ENCODE measurements around the gene IYD.

The IYD gene

DNA sequence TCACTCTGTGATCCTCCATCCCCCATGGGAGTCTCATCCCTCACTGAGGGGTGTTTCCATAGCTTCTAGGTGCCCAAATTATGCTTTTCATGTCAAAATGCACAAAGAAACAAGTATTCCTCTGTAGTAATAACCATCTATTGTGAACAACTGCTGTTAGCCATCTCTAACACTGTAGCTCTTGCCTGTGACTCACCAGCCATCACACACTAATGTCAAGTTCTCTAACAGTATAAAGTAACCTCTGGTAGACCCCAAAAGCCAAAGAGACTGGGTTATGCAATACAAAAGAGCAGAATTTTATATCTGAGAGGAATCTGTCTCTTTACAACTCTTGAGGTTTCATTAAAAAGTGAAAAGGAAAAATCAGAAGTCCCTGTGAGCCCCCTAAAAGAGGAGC is 25.4 kb upstream of the IYD start:
- Histone ChIP-seq H3K18ac (ENCODE audit: low read length) (no peak overlapping the region), H2BK120ac (ENCODE audit: low read depth, low read length) (no peak overlapping the region), H3K9me3 (replicated peaks in 1 of 2; ENCODE audit: control insufficient read depth in 2 of 2, insufficient read depth in 1 of 2, low read depth in 1 of 2, low read length in 2 of 2) (no peaks in the 10 kb centered on the region), H4K91ac (ENCODE audit: low read depth, low read length, poor library complexity) (no peak overlapping the region), H4K8ac (ENCODE audit: low read depth, low read length) (no peak overlapping the region), H2BK5ac (ENCODE audit: low read length) (no peak overlapping the region), H3K4me3 (ENCODE audit: low read length in 2 of 2) (no peak overlapping the region), H3K36me3 (replicated peaks in 1 of 2; ENCODE audit: control insufficient read depth in 2 of 2, insufficient read depth in 2 of 2, low read length in 2 of 2) (no peaks in the 10 kb centered on the region), H3K9ac (ENCODE audit: low read depth, low read length, poor library complexity) (no peak overlapping the region), H3K79me1 (ENCODE audit: low read depth, low read length) (no peaks in the 10 kb centered on the region), H3K14ac (ENCODE audit: low read length) (no peak overlapping the region), H3K27me3 (ENCODE audit: control insufficient read depth in 3 of 3, insufficient read depth in 3 of 3, low read depth in 1 of 3, low read length in 3 of 3) (no peaks in the 10 kb centered on the region), H3K4me2 (ENCODE audit: insufficient read depth, low read length, poor library complexity, severe bottlenecking) (no peak overlapping the region), H3K4ac (ENCODE audit: low read length) (no peak overlapping the region), H3K27ac (replicated peaks; ENCODE audit: low read length) (no peak overlapping the region), H2AK5ac (ENCODE audit: low read depth, low read length) (no peak overlapping the region), H3K4me1 (ENCODE audit: control insufficient read depth in 2 of 2, insufficient read depth in 1 of 2, low read depth in 1 of 2, low read length in 2 of 2) (no peaks in the 10 kb centered on the region), H2BK12ac (ENCODE audit: low read length) (no peak overlapping the region), H3K23ac (ENCODE audit: low read depth, low read length, poor library complexity) (no peak overlapping the region), H2BK15ac (ENCODE audit: low read length) (no peak overlapping the region), H2AFZ (ENCODE audit: low read length) (no peak overlapping the region)
- no peak for DNase-seq (ENCODE audit: low spot score)

GRCh38 chr6:150345781-150346180 is 23.0 kb upstream of the IYD start:
- no CpG with 5 or more reads among the region's 3 CpGs for WGBS, 2 donors (ENCODE audit: extremely low coverage in 2 of 2, insufficient read length in 2 of 2, insufficient replicate concordance in 1 of 2)
- Histone ChIP-seq H4K91ac (ENCODE audit: low read depth, low read length, poor library complexity) (no peak overlapping the region), H3K27ac (replicated peaks; ENCODE audit: low read length) (no peak overlapping the region), H3K14ac (ENCODE audit: low read length) (no peak overlapping the region), H2BK12ac (ENCODE audit: low read length) (no peak overlapping the region), H2BK120ac (ENCODE audit: low read depth, low read length) (no peak overlapping the region), H3K27me3 (ENCODE audit: control insufficient read depth in 3 of 3, insufficient read depth in 3 of 3, low read depth in 1 of 3, low read length in 3 of 3) (no peaks in the 10 kb centered on the region), H3K36me3 (replicated peaks in 1 of 2; ENCODE audit: control insufficient read depth in 2 of 2, insufficient read depth in 2 of 2, low read length in 2 of 2) (no peaks in the 10 kb centered on the region), H2AK5ac (ENCODE audit: low read depth, low read length) (no peak overlapping the region), H3K9ac (ENCODE audit: low read depth, low read length, poor library complexity) (no peak overlapping the region), H3K9me3 (replicated peaks in 1 of 2; ENCODE audit: control insufficient read depth in 2 of 2, insufficient read depth in 1 of 2, low read depth in 1 of 2, low read length in 2 of 2) (no peaks in the 10 kb centered on the region), H3K18ac (ENCODE audit: low read length) (no peak overlapping the region), H3K23ac (ENCODE audit: low read depth, low read length, poor library complexity) (no peak overlapping the region), H3K4me2 (ENCODE audit: insufficient read depth, low read length, poor library complexity, severe bottlenecking) (no peak overlapping the region), H2AFZ (ENCODE audit: low read length) (no peak overlapping the region), H3K79me1 (ENCODE audit: low read depth, low read length) (no peaks in the 10 kb centered on the region), H2BK5ac (ENCODE audit: low read length) (no peak overlapping the region), H3K4me3 (ENCODE audit: low read length in 2 of 2) (no peak overlapping the region), H4K8ac (ENCODE audit: low read depth, low read length) (no peak overlapping the region), H3K4me1 (ENCODE audit: control insufficient read depth in 2 of 2, insufficient read depth in 1 of 2, low read depth in 1 of 2, low read length in 2 of 2) (no peaks in the 10 kb centered on the region), H2BK15ac (ENCODE audit: low read length) (no peak overlapping the region), H3K4ac (ENCODE audit: low read length) (no peak overlapping the region)
- DNase-seq (ENCODE audit: low spot score), result no peak

DNA sequence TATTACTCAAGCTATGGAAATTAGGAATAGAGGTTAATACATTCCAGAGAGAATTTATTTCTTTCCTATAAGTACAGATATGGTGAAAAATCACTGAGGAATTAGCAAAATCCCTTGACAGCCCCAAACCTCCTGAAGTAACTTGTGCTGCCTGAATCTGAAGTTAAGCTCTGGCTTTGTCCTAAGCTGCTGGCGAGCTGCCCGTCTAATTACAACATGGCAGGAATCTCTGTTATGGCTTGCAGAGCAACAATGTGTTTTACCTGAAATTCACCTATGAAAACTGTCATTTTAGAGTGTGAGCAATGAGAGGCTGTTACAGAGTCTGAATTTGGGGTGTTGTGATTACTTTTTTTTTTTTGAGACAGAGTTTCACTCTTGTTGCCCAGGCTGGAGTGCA is 22.5 kb upstream of the IYD start:
- WGBS, 2 donors (ENCODE audit: extremely low coverage in 2 of 2, insufficient read length in 2 of 2, insufficient replicate concordance in 1 of 2), result no CpG with 5 or more reads among the region's 2 CpGs
- Histone ChIP-seq H3K27ac (replicated peaks; ENCODE audit: low read length) (no peak overlapping the region), H4K8ac (ENCODE audit: low read depth, low read length) (no peak overlapping the region), H3K9me3 (replicated peaks in 1 of 2; ENCODE audit: control insufficient read depth in 2 of 2, insufficient read depth in 1 of 2, low read depth in 1 of 2, low read length in 2 of 2) (no peaks in the 10 kb centered on the region), H3K36me3 (replicated peaks in 1 of 2; ENCODE audit: control insufficient read depth in 2 of 2, insufficient read depth in 2 of 2, low read length in 2 of 2) (no peaks in the 10 kb centered on the region), H3K23ac (ENCODE audit: low read depth, low read length, poor library complexity) (no peak overlapping the region), H3K18ac (ENCODE audit: low read length) (no peak overlapping the region), H3K4ac (ENCODE audit: low read length) (no peak overlapping the region), H2BK15ac (ENCODE audit: low read length) (no peak overlapping the region), H4K91ac (ENCODE audit: low read depth, low read length, poor library complexity) (no peak overlapping the region), H3K4me2 (ENCODE audit: insufficient read depth, low read length, poor library complexity, severe bottlenecking) (no peak overlapping the region), H2BK12ac (ENCODE audit: low read length) (no peak overlapping the region), H2BK5ac (ENCODE audit: low read length) (no peak overlapping the region), H3K27me3 (ENCODE audit: control insufficient read depth in 3 of 3, insufficient read depth in 3 of 3, low read depth in 1 of 3, low read length in 3 of 3) (no peaks in the 10 kb centered on the region), H2AFZ (ENCODE audit: low read length) (no peak overlapping the region), H3K4me1 (ENCODE audit: control insufficient read depth in 2 of 2, insufficient read depth in 1 of 2, low read depth in 1 of 2, low read length in 2 of 2) (no peaks in the 10 kb centered on the region), H3K9ac (ENCODE audit: low read depth, low read length, poor library complexity) (no peak overlapping the region), H3K14ac (ENCODE audit: low read length) (no peak overlapping the region), H2AK5ac (ENCODE audit: low read depth, low read length) (no peak overlapping the region), H3K79me1 (ENCODE audit: low read depth, low read length) (no peaks in the 10 kb centered on the region), H2BK120ac (ENCODE audit: low read depth, low read length) (no peak overlapping the region), H3K4me3 (ENCODE audit: low read length in 2 of 2) (no peak overlapping the region)
- no peak for DNase-seq (ENCODE audit: low spot score)

DNA sequence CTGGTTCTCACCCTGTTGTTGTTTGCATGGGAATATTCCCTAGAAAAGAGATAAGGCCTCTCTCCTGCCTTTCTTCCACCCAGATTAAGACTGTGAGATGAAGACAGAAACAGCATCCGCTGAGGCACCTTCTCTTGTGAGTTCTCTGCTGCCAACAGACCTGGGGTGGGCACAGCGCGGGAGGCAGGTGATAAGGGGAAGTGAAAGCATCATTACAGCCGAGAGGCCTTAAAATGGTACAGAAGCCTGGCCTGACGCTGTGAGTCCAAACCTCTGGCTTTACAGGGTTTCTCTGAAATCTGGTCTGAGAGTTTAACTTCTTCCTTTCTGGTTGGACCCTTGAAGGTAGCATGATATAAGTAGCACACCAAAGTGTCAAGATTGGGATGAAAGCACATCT is 21.0 kb upstream of the IYD start:
- WGBS, 2 donors (ENCODE audit: extremely low coverage in 2 of 2, insufficient read length in 2 of 2, insufficient replicate concordance in 1 of 2), result no CpG with 5 or more reads among the region's 5 CpGs
- no peaks in the 10 kb centered on the region for H3K36me3 ChIP-seq (replicated peaks in 1 of 2; ENCODE audit: control insufficient read depth in 2 of 2, insufficient read depth in 2 of 2, low read length in 2 of 2)
- no peak overlapping the region for H4K91ac ChIP-seq (ENCODE audit: low read depth, low read length, poor library complexity)

More for the DNA sequence above, 21.0 kb upstream of the IYD start:
- H3K79me1 ChIP-seq (ENCODE audit: low read depth, low read length), result no peaks in the 10 kb centered on the region
- H3K23ac ChIP-seq (ENCODE audit: low read depth, low read length, poor library complexity), result no peak overlapping the region
- no peak overlapping the region for H3K9ac ChIP-seq (ENCODE audit: low read depth, low read length, poor library complexity)
- no peaks in the 10 kb centered on the region for H3K4me1 ChIP-seq (ENCODE audit: control insufficient read depth in 2 of 2, insufficient read depth in 1 of 2, low read depth in 1 of 2, low read length in 2 of 2)
- no peak overlapping the region for H3K4ac ChIP-seq (ENCODE audit: low read length)
- H2BK120ac ChIP-seq (ENCODE audit: low read depth, low read length), result no peak overlapping the region
- H3K27ac ChIP-seq (replicated peaks; ENCODE audit: low read length), result no peak overlapping the region
- no peak overlapping the region for H2BK5ac ChIP-seq (ENCODE audit: low read length)
- H2AFZ ChIP-seq (ENCODE audit: low read length), result no peak overlapping the region
- H4K8ac ChIP-seq (ENCODE audit: low read depth, low read length), result no peak overlapping the region
- H2BK12ac ChIP-seq (ENCODE audit: low read length), result no peak overlapping the region
- no peak overlapping the region for H3K4me2 ChIP-seq (ENCODE audit: insufficient read depth, low read length, poor library complexity, severe bottlenecking)
- DNase-seq (ENCODE audit: low spot score), result no peak
- no peaks in the 10 kb centered on the region for H3K27me3 ChIP-seq (ENCODE audit: control insufficient read depth in 3 of 3, insufficient read depth in 3 of 3, low read depth in 1 of 3, low read length in 3 of 3)
- H3K4me3 ChIP-seq (ENCODE audit: low read length in 2 of 2), result no peak overlapping the region
- no peak overlapping the region for H3K14ac ChIP-seq (ENCODE audit: low read length)
- no peak overlapping the region for H2AK5ac ChIP-seq (ENCODE audit: low read depth, low read length)
- H3K18ac ChIP-seq (ENCODE audit: low read length), result no peak overlapping the region
- H3K9me3 ChIP-seq (replicated peaks in 1 of 2; ENCODE audit: control insufficient read depth in 2 of 2, insufficient read depth in 1 of 2, low read depth in 1 of 2, low read length in 2 of 2), result no peaks in the 10 kb centered on the region
- no peak overlapping the region for H2BK15ac ChIP-seq (ENCODE audit: low read length)
